H1 (cell line): Measurements from ENCODE around the gene INPP5K. TPM values are rescaled to one million over a fixed set of nuclear protein-coding genes. Genes with fewer than 3 reads are reported as not detected.

Experiments used
- CTCF ChIA-PET: fragments of 300-600 bp; sonication (Branson Sonifier 250); formaldehyde crosslinking; loops from one replicate; lab custom pipeline; 2021; ENCODE audit not compliant: partially characterized antibody; lab: Charles Lee
- POLR2A ChIA-PET: fragments of 300-600 bp; sonication (Branson Sonifier 250); formaldehyde crosslinking; loops from one replicate; lab custom pipeline; 2021; ENCODE audit warnings: inconsistent platforms; ENCODE audit not compliant: partially characterized antibody; lab: Charles Lee
- DNase-seq, 2 experiments: peaks; one replicate each; pipeline versions ENCODE4 v3.0.0 to v3.0.0-alpha.2; 2010 to 2022; ENCODE audit warnings: low spot score in 2 of 2, low read depth in 1 of 2, mixed read lengths in 1 of 2
- FAIRE-seq: peaks from 2 replicates; lab custom pipeline; 2011; peaks lifted over from hg19 to GRCh38; lab: Jason Lieb, UNC
- H2AFZ ChIP-seq: 2 replicates; pipeline ENCODE4 v1.8.1; 2012; ENCODE audit warnings: low read length, inconsistent platforms
- H2AK5ac ChIP-seq: 2 replicates; pipeline ENCODE4 v1.6.1; 2013; ENCODE audit warnings: low read depth, low read length
- H2BK120ac ChIP-seq: replicated peaks from 2 replicates; pipeline ENCODE3; 2013; ENCODE audit warnings: low read depth, low read length, inconsistent platforms
- H2BK12ac ChIP-seq: 2 replicates; pipeline ENCODE4 v1.6.1; 2013; ENCODE audit warnings: low read depth, low read length
- H2BK15ac ChIP-seq: 2 replicates; pipeline ENCODE4 v1.6.1; 2013; ENCODE audit warnings: low read length
- H2BK20ac ChIP-seq: 2 replicates; pipeline ENCODE4 v1.6.1; 2013; ENCODE audit warnings: low read length
- H2BK5ac ChIP-seq: 2 replicates; pipeline ENCODE4 v1.6.1; 2013; ENCODE audit warnings: low read depth, low read length
- H3K14ac ChIP-seq: 2 replicates; pipeline ENCODE4 v1.6.1; 2013; ENCODE audit warnings: inconsistent platforms; ENCODE audit not compliant: insufficient read length
- H3K18ac ChIP-seq: 2 replicates; pipeline ENCODE4 v1.6.1; 2013; ENCODE audit warnings: low read length; ENCODE audit errors: extremely low read depth
- H3K23ac ChIP-seq: 2 replicates; pipeline ENCODE4 v1.6.1; 2013; ENCODE audit warnings: inconsistent platforms; ENCODE audit not compliant: insufficient read length
- H3K23me2 ChIP-seq: 2 replicates; pipeline ENCODE4 v1.6.1; 2013; ENCODE audit warnings: low read depth, low read length
- H3K27ac ChIP-seq: 2 replicates; pipeline ENCODE4 v1.6.1; 2011; ENCODE audit warnings: low read depth, low read length, inconsistent platforms
- H3K27me3 ChIP-seq, 4 experiments: replicated peaks in 1 of 4; 1 replicate in 1 of 4; 2 replicates in 3 of 4; pipeline versions ENCODE4 v1.6.1 to v1.8.1; 2011 to 2013; ENCODE audit warnings: low read length in 3 of 4, mild to moderate bottlenecking in 3 of 4, inconsistent platforms in 2 of 4, mixed read lengths in 2 of 4, moderate library complexity in 1 of 4; ENCODE audit not compliant: control insufficient read depth in 3 of 4, insufficient read depth in 3 of 4; ENCODE audit errors: extremely low read depth in 1 of 4
- H3K36me3 ChIP-seq, 4 experiments: 2 replicates each; pipeline versions ENCODE4 v1.6.1 to v1.8.1; 2011 to 2013; ENCODE audit warnings: mild to moderate bottlenecking in 4 of 4, low read length in 3 of 4, moderate library complexity in 2 of 4, control low read depth in 1 of 4, inconsistent platforms in 1 of 4; ENCODE audit not compliant: insufficient read depth in 4 of 4, control insufficient read depth in 2 of 4
- H3K4ac ChIP-seq: replicated peaks from 2 replicates; pipeline ENCODE3; 2013; ENCODE audit warnings: low read length, low read depth, mixed read lengths, inconsistent platforms; ENCODE audit not compliant: insufficient read length
- H3K4me1 ChIP-seq, 4 experiments: replicated peaks in 1 of 4; 1 replicate in 1 of 4; 2 replicates in 3 of 4; pipeline versions ENCODE4 v1.6.1 to v1.8.1; 2011 to 2013; ENCODE audit warnings: low read length in 3 of 4, inconsistent platforms in 2 of 4, mixed read lengths in 1 of 4; ENCODE audit not compliant: insufficient read depth in 4 of 4, control insufficient read depth in 3 of 4
- H3K4me2 ChIP-seq, 2 experiments: 2 replicates each; pipeline versions ENCODE4 v1.6.1 to v1.8.1; 2011 to 2013; ENCODE audit warnings: low read depth in 2 of 2, low read length in 2 of 2, control low read depth in 1 of 2, inconsistent platforms in 1 of 2, mild to moderate bottlenecking in 1 of 2; ENCODE audit not compliant: insufficient read depth in 1 of 2
- H3K4me3 ChIP-seq, 4 experiments: fragments of 200-600, 300-600 bp in 1 of 4; sonication (generic), shearing (Covaris generic), sonication (Bioruptor Twin) in 1 of 4; 2 replicates each; pipeline versions ENCODE4 v1.5.1 to v1.8.1; 2011 to 2016; ENCODE audit warnings: low read length in 4 of 4, low read depth in 3 of 4, control low read depth in 2 of 4, inconsistent platforms in 2 of 4, mild to moderate bottlenecking in 2 of 4, mixed read lengths in 1 of 4, moderate library complexity in 1 of 4; ENCODE audit not compliant: insufficient read depth in 2 of 4; ENCODE audit errors: extremely low read depth in 1 of 4
- H3K56ac ChIP-seq: replicated peaks from 2 replicates; pipeline ENCODE3; 2013; ENCODE audit warnings: low read depth, mild to moderate bottlenecking, mixed read lengths, low read length, inconsistent platforms; ENCODE audit not compliant: insufficient read length
- H3K79me1 ChIP-seq: 2 replicates; pipeline ENCODE4 v1.6.1; 2013; ENCODE audit warnings: low read depth, low read length, control low read depth
- H3K79me2 ChIP-seq, 2 experiments: 2 replicates each; pipeline versions ENCODE4 v1.6.1 to v1.8.1; 2012 to 2013; ENCODE audit warnings: low read length in 2 of 2, mild to moderate bottlenecking in 2 of 2, inconsistent platforms in 1 of 2; ENCODE audit not compliant: insufficient read depth in 2 of 2, control insufficient read depth in 1 of 2
- H3K9ac ChIP-seq, 4 experiments: replicated peaks in 1 of 4; 1 replicate in 1 of 4; 2 replicates in 3 of 4; pipeline versions ENCODE4 v1.6.1 to v1.8.1; 2011 to 2013; ENCODE audit warnings: low read depth in 3 of 4, low read length in 3 of 4, control low read depth in 2 of 4, mild to moderate bottlenecking in 2 of 4, moderate library complexity in 2 of 4, inconsistent platforms in 1 of 4; ENCODE audit errors: extremely low read depth in 1 of 4
- H3K9me3 ChIP-seq, 2 experiments: 2 replicates each; pipeline versions ENCODE4 v1.6.1 to v1.8.1; 2012 to 2013; ENCODE audit warnings: mild to moderate bottlenecking in 2 of 2, moderate library complexity in 2 of 2, control low read depth in 1 of 2, inconsistent platforms in 1 of 2, low read depth in 1 of 2, low read length in 1 of 2, mixed read lengths in 1 of 2; ENCODE audit not compliant: insufficient read depth in 2 of 2
- H4K20me1 ChIP-seq, 2 experiments: replicated peaks in 1 of 2; 2 replicates each; pipeline versions ENCODE3 to v1.8.1; 2011 to 2013; ENCODE audit warnings: inconsistent platforms in 2 of 2, low read length in 2 of 2, mild to moderate bottlenecking in 1 of 2; ENCODE audit not compliant: insufficient read depth in 2 of 2, control insufficient read depth in 1 of 2
- H4K5ac ChIP-seq: 2 replicates; pipeline ENCODE4 v1.6.1; 2013; ENCODE audit warnings: low read length, low read depth, mixed read lengths, inconsistent platforms; ENCODE audit not compliant: insufficient read length
- H4K8ac ChIP-seq: 2 replicates; pipeline ENCODE4 v1.8.0; 2013; ENCODE audit warnings: mild to moderate bottlenecking, moderate library complexity, low read length, inconsistent platforms; ENCODE audit not compliant: insufficient read depth; ENCODE audit errors: extremely low read depth
- H4K91ac ChIP-seq: replicated peaks from 2 replicates; pipeline ENCODE3; 2013; ENCODE audit warnings: low read length, mixed read lengths, inconsistent platforms; ENCODE audit not compliant: insufficient read length
- MAX ChIP-seq: IDR thresholded peaks from 2 replicates; pipeline ENCODE4 v1.6.1; 2012; ENCODE audit warnings: inconsistent platforms
- POLR2A ChIP-seq, 2 experiments: IDR thresholded peaks; 1 replicate in 1 of 2; 2 replicates in 1 of 2; pipeline ENCODE4 v1.6.1; 2011; ENCODE audit warnings: low read depth in 2 of 2, low read length in 2 of 2, mild to moderate bottlenecking in 2 of 2; ENCODE audit errors: control extremely low read depth in 1 of 2
- POLR2AphosphoS5 ChIP-seq: IDR thresholded peaks from 2 replicates; pipeline ENCODE4 v1.6.1; 2011; ENCODE audit warnings: low read depth, low read length
- WGBS, 2 experiments: shearing (Covaris generic) in 1 of 2; methylation state at CpG; one replicate each; pipeline versions ENCODE4 v1.1.6 to v1.1.7; 2013 to 2015; ENCODE audit warnings: low lambda C conversion rate in 2 of 2, mixed read lengths in 2 of 2, inconsistent platforms in 1 of 2, low coverage in 1 of 2, missing lambda C conversion rate in 1 of 2; ENCODE audit not compliant: insufficient replicate concordance in 2 of 2, insufficient coverage in 1 of 2, insufficient read length in 1 of 2; ENCODE audit errors: extremely low coverage in 1 of 2, missing lambda C conversion rate in 1 of 2; 5-methylcytosine and 5-hydroxymethylcytosine counted together
- polyA plus RNA-seq, 7 experiments: library from polyadenylated mRNA; depleted of rRNA in 3 of 7; stranded (reverse) in 5 of 7; unstranded in 2 of 7; fragments of >200 nt in 5 of 7; fragments of 200-250 nt in 2 of 7; gene quantifications; 1 replicate in 5 of 7; 2 replicates in 1 of 7; 4 replicates in 1 of 7; pipeline versions ENCODE4 v1.2.1 to v1.2.3, GENCODE V29; 2011 to 2013; ENCODE audit warnings: missing spikeins in 2 of 7, mixed read lengths in 2 of 7
- total RNA-seq: library from RNA; stranded (reverse); fragmentation: NEBNext Ultra II Directional; extraction: Animal tissue kit (Norgen Biotek cat#: 25700); gene quantifications from 2 replicates; pipeline ENCODE4 v1.2.1, GENCODE V29; 2021

INPP5K gene
- total and polyA plus RNA-seq, 2 of the 8 experiments (the other 6 are each of a cell fraction or from before 2014, with no cell fraction given) = 21.0 to 24.1 TPM

GRCh38 chr17:1521086-1521640, 4.8 kb upstream of the INPP5K start:
- TF ChIP-seq POLR2A (IDR thresholded peaks at IDR 0.05; ENCODE audit: control extremely low read depth in 1 of 2, low read depth in 2 of 2, low read length in 2 of 2) = 0 out of 3 replicates have a peak, but pooled peaks of 1 of the 2 experiments have one; percentile 20
- 0 out of 2 replicates have a peak, but pooled peaks have one; percentile 13 for TF ChIP-seq POLR2AphosphoS5
- TF ChIP-seq MAX = no peak
- Histone ChIP-seq H3K79me2 (no peaks in the 10 kb centered on the region), H2BK5ac (no peak overlapping the region), H4K5ac (no peak overlapping the region), H3K4ac (no peak overlapping the region), H3K27me3 (no peaks in the 10 kb centered on the region), H2BK20ac (no peak overlapping the region), H2AFZ (no peak overlapping the region), H3K23me2 (peaks cover 2% of the 10 kb centered on the region; the same call in 1 of the 2 replicates), H2BK120ac (no peak overlapping the region), H3K4me2 (no peak overlapping the region), H3K27ac (no peak overlapping the region), H2AK5ac (no peak overlapping the region), H3K56ac (no peak overlapping the region), H3K9me3 (no peaks in the 10 kb centered on the region), H3K18ac (no peak overlapping the region), H4K20me1 (peaks cover 2 to 3% of the 10 kb centered on the region in 2 experiments), H4K91ac (no peak overlapping the region), H3K4me1 (no peaks in the 10 kb centered on the region; a peak in 1 of 7 replicates), H2BK15ac (no peak overlapping the region), H2BK12ac (no peak overlapping the region), H3K4me3 (no peak overlapping the region), H3K79me1 (0 out of 2 replicates have a peak, but pooled peaks cover 5% of the 10 kb centered on the region), H3K14ac (no peak overlapping the region), H3K23ac (no peak overlapping the region), H3K9ac (no peak overlapping the region), H4K8ac (no peak overlapping the region), H3K36me3 (peaks cover 0 to 13% (median 1%) of the 10 kb centered on the region in 4 experiments; a peak in 2 of 8 replicates)
- CTCF ChIA-PET = interaction anchor here (0.7 to 4.3 kb wide), 7 partner anchors 11 to 155 kb away, joined by 3 to 52 read pairs (median 4); partner anchors contain the start of genes CRK and MYO1C
- DNase-seq = no peak
- POLR2A ChIA-PET = interaction anchor here (1.5 to 4.4 kb wide), 2 partner anchors 11 to 129 kb away, joined by 3 to 22 read pairs; no protein-coding TSS in a partner anchor
- FAIRE-seq = no peak
- 89% methylated on average over 10 of the region's 10 CpGs; no CpG with 5 or more reads in 1 of the 2 experiments for WGBS, 2 experiments
